ENCODE results near the gene CDHR1. TPM values are rescaled to one million over a fixed set of nuclear protein-coding genes. Genes with fewer than 3 reads are reported as not detected.

Gene CDHR1
- total RNA-seq, 1 donor from 2014 or later, result not detected

DNA sequence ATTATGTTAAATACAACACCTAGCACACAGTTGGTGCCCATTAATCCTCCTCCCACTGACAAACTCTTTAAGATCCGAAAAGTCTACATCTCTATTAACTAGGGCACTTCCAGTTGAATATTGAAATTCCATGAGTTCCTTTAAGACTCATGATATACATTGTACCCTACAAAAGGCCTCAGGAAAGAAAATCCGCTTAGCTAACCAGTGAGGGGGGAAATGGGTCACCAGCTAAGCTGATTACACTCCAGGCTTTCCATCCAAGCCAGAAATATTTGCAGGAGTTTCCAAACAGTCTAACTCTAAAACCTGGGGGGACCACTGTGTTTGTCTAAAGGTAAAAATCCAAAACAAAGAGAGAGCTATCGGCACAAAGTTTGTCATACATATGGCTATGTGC is 32.3 kb downstream of the CDHR1 start:
- DNase-seq (ENCODE audit: low read depth, low spot score), result no peak

GRCh38 chr10:84227810-84228209 is 33.5 kb downstream of the CDHR1 start:
- DNase-seq (ENCODE audit: low read depth, low spot score), result no peak

DNA sequence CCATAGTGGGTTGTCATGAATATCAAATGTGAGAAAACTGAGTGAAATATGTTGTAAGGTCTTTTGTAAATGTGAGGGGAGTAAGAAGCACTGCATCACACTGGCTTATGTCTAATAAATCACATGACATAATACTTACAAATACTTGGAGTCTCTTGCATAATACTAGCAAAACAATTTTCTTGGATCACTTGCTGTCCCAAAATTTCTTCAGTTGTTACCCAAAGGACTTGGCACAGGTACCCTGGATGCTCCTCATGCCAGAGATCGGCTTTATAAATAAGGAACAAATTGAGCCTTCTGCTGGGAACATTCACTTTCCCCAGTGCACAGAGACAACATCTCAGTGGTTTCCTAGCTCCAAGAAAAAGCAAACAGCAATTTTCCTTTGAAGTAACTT is 36.0 kb downstream of the CDHR1 start:
- DNase-seq (ENCODE audit: low read depth, low spot score), result no peak

DNA sequence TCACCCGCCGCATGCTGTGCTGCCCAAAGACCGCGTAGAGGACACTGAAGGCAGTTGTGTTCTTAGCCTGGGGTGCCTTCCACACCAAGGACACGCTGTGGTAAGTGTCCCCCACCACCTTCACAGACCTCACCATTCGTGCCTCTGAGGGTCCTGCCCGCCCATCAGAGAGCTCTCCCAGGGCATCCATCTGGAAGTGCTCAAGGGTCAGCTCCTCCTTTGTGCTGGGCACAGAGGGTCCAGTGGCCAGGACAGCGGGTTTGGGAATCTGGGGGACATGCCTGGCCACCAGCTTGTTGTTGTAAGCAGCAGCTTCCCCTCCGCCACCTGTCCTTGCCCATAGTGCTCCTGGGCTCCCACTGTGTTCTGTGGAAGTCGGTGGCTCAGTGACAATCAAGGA is 38.0 kb downstream of the CDHR1 start:
- no peak for DNase-seq (ENCODE audit: low read depth, low spot score)

- DNase-seq (ENCODE audit: low read depth, low spot score), result no peak
Measured at GRCh38 chr10:84233940-84234339, 39.6 kb downstream of the CDHR1 start.

GRCh38 chr10:84234479-84234878 is 40.1 kb downstream of the CDHR1 start:
- DNase-seq (ENCODE audit: low read depth, low spot score), result no peak

GRCh38 chr10:84235096-84235495 is 40.8 kb downstream of the CDHR1 start:
- no peak for DNase-seq (ENCODE audit: low read depth, low spot score)

- DNase-seq (ENCODE audit: low read depth, low spot score), result no peak
Measured at GRCh38 chr10:84236807-84237198, 42.5 kb downstream of the CDHR1 start.

DNA sequence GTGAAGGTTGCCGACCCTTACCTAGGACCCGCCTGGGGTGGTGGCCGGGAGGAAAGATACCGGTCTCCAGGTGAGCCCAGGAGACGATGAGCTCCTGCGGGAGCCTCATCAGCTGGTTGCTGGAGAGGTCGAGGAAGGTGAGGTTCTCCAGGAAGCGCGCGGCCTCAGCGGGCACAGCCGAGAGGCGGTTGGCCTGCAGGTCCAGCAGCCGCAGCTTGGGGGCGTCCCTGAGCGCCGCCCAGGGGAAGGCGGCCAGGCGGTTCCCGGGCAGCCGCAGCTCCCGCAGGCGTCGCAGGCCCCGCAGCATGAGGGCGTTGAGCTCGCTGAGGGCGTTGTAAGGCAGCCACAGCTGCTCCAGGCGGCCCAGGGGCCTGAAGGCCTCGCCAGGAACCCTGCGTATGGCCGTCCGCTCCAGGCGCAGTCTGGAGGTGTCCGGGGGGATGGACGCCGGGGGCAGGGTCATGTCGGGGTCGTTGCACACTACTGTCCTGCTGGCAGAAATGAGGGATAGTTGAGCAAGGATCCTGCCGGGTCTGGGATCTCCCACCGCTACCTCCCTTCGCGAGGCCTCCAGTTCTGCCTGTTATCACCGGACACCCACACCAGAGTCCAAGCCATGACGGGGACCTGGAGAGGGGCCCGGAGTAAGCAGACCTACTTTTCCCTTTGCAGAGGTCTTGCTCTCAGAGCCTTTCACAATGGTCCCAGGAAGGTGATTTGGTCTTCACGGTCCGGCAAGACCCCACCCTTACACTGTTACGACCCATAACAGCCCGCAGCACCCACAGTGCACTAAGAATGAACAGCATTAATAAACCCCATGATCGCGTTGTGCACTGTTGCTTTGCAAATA is 43.1 kb downstream of the CDHR1 start:
- DNase-seq (ENCODE audit: low read depth, low spot score), result no peak

GRCh38 chr10:84238909-84239308 is 44.6 kb downstream of the CDHR1 start:
- no peak for DNase-seq (ENCODE audit: low read depth, low spot score)

DNA sequence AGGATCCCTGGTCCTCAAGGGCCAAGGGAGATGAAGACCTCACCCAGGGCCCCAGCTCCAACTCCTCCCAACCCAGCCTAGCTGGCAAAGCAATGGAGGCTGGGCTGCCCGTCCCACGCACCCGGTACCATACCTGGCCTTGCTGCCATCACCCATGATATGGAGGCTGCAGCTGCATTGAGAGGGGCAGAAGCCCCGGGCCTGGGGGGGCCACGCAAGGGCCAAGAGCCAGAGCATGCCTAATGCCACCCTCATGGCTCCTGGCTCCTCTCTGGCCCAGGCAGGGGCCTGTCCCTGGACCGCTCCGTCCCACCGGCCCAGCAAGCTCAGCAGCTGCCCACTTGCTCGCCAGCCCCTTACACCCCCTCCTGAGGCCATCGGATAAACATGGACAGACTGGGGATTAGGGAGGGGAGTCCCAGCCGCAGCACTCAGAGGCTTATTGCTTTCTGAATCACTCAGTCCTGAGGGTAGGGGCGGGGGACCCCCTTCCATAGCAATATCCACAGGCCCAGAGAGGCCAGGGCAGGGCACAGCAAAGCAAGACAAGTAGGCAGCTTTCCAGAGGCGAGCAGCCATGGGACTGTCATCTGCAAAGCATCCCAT is 47.0 kb downstream of the CDHR1 start, which contains the start of gene LRIT1:
Gene LRIT1, minus strand, starts transcription at position 362 of the 606 bp plus-strand sequence. Its CDS starts 107 bp downstream, at position 255.
- no peak for DNase-seq (ENCODE audit: low read depth, low spot score)

GRCh38 chr10:84243759-84244158 is 49.4 kb downstream of the CDHR1 start:
- DNase-seq (ENCODE audit: low read depth, low spot score), result no peak

DNA sequence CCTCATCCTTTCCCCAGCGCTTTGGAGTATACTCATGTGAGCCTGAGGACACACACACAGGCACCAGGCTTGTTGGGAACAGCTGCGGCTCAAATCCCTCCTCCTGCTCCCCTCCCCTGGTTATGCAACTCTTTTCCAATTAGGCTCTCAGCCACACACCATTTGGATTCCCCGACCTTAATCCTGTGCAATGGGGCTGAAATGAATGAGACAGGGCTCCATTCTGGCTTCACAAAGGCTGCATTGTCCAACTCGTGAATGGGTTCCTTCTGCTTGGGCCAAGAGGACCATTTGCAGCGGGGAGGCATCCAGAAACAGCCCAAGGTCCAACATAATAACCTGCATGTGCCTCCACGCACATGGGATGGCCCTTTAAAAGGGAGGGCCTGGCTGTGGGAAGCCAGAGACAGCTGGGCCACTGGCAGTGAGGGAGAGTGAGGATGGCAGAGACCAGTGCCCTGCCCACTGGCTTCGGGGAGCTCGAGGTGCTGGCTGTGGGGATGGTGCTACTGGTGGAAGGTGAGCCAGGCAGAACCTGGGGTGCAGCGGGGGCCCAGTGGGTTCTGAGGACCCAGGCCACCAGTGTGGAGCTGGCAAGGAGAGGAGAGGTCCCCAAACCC is 50.4 kb downstream of the CDHR1 start, which contains the start of gene RGR:
Gene RGR, plus strand, starts transcription at position 403 of the 620 bp plus-strand sequence. Its CDS starts 38 bp downstream, at position 441.
- DNase-seq (ENCODE audit: low read depth, low spot score), result no peak

DNA sequence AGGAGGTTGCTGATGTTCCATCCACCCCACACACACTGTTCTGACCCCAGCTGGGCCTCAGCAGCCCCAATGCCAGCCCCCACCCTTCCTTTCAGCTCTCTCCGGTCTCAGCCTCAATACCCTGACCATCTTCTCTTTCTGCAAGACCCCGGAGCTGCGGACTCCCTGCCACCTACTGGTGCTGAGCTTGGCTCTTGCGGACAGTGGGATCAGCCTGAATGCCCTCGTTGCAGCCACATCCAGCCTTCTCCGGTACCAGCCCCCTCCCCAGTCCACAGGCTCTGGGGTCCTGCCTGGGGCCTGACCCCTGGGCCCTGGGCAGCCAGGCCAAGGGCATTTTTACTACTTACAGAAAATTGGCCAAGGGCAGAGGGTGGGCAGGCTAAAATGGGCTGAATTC is 53.2 kb downstream of the CDHR1 start:
- no peak for DNase-seq (ENCODE audit: low read depth, low spot score)

DNA sequence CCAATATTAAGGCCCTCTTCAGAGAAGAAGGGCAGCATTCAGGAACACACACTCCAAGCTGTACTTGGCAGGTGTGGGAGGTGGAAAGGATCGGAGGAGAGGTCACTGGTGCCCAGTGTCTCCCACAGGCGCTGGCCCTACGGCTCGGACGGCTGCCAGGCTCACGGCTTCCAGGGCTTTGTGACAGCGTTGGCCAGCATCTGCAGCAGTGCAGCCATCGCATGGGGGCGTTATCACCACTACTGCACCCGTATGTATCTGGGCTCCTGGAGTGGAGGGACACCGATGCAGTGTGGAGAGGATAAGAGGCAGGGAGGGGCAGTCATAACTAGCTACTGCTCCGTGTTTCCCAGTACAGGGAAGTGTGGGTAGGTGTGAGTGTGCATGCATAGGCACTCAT is 54.5 kb downstream of the CDHR1 start:
- DNase-seq (ENCODE audit: low read depth, low spot score), result no peak

DNA sequence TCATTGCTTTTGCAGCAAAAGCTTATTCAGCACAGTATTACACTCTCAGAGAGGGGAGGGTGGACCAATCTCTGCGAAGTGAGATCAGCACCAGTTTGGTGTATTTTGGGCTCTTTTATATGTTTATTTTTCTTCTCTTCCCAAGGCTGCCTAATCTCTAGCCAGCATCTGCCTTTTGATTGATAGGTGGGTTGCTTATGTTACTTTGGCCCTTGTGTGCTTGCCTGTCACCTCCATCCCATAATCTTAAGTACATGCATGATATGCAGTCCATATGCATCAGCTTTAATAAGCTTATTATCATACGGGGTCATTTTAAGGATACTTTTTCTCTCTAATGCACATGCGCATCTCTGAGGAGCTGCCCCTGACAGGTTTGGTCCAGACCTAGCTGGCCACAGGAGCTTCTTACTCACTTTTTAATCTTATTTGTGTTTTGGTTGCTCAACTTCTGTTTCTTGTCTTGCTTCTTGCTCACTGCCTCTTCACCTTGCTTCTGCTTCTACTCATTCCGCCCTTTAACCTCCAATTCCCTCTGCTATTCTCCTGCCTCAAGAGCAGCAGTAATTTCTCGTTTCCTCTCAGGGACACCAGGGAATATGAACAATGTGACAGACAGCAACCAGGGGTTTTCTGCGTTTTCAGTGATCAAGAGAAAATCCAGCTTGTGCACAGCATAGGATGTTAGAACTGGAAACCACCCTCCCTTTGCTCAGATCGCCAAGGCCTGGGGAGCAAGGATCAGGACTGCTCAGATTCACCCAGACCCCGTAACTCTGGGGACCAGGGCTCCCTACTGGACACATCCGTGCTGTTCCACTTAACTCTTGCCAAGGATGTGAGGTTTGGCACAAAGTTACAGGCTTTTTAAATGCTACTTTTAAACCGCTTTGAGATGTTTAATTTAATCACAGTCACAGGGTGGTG is 60.5 kb downstream of the CDHR1 start:
- DNase-seq (ENCODE audit: low read depth, low spot score), result no peak

GRCh38 chr10:84256510-84257342 is 62.4 kb downstream of the CDHR1 start:
- DNase-seq (ENCODE audit: low read depth, low spot score), result no peak

GRCh38 chr10:84257343-84258020 is 63.1 kb downstream of the CDHR1 start:
- no peak for DNase-seq (ENCODE audit: low read depth, low spot score)

DNA sequence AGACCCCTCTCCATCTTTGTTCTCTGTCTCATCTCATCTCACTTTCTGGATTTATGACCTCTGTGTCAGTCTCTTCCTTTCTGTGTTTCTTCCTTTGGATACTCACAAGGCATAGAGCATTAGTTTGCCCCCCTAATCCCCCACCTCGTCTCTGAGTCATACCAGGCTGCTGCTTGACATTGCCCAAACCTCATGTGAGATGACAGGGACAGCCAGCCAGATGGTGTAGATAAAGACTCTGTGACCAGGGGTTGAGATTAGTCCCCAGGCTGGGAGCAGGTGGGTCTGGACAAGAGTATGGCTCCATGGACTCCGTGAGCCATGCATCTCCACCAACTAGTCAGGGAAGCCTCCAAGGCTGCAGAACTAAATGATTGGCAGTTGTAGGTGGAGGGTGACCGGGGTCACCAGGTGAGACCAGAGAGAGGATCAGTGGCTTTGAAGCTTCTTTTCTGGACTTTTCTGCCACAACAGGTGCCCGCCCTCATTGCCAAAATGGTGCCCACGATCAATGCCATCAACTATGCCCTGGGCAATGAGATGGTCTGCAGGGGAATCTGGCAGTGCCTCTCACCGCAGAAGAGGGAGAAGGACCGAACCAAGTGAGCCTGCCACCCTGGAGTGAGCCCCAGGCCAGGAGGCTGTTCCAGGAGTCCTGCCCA is 63.8 kb downstream of the CDHR1 start:
- no peak for DNase-seq (ENCODE audit: low read depth, low spot score)

All from pulmonary artery endothelial cell (primary cell).